ENCODE data around the gene TTLL11.

GRCh38 chr9:122090981-122091380, 2.1 kb downstream of the TTLL11 start:
- TF ChIP-seq CTCF (conservative IDR thresholded peaks at IDR 0.05; ENCODE audit: low read depth, low read length) (no peak), EZH2 (IDR thresholded peaks at IDR 0.05; ENCODE audit: low read length, unreplicated experiment) (no peak), EZH2phosphoT487 (IDR thresholded peaks at IDR 0.05; ENCODE audit: borderline replicate concordance, low read length) (no peak)
